Anterior cingulate cortex (tissue), 58 donors: ENCODE measurements around the gene KRT82.

Experiments used
- DNase-seq, 58 donors: peaks; one replicate each; lab custom pipeline; 2025; lab: John Stamatoyannopoulos, UW

Gene KRT82

GRCh38 chr12:52389313-52390207 is 16.6 kb downstream of the KRT82 start:
- DNase-seq: peak in 37 of 58 donors; percentile 6 to 79 (median 42)

GRCh38 chr12:52387859-52388258 is 18.3 kb downstream of the KRT82 start:
- DNase-seq: peak in 23 of 58 donors; percentile 5 to 67 (median 31)

GRCh38 chr12:52385226-52385702 is 20.9 kb downstream of the KRT82 start, which contains the start of gene KRT84:
KRT84 (minus strand) TSS chr12:52385652; CDS start chr12:52385585, 67 bp downstream.
- DNase-seq: no peak

GRCh38 chr12:52383331-52383730 is 22.8 kb downstream of the KRT82 start:
- DNase-seq: no peak

- DNase-seq: no peak
These were observed 23.3 kb downstream of the KRT82 start for GRCh38 chr12:52382854-52383253.

GRCh38 chr12:52381206-52381605 is 24.9 kb downstream of the KRT82 start:
- no peak for DNase-seq

GRCh38 chr12:52380271-52380694 is 25.9 kb downstream of the KRT82 start:
- DNase-seq: peak in 34 of 58 donors; percentile 4 to 58 (median 26)

- DNase-seq: no peak
These were observed 26.6 kb downstream of the KRT82 start for GRCh38 chr12:52379536-52379935.

- no peak for DNase-seq
These were observed 28.0 kb downstream of the KRT82 start for GRCh38 chr12:52378091-52378490.

- no peak for DNase-seq
These were observed 28.9 kb downstream of the KRT82 start for GRCh38 chr12:52377266-52377665.

- DNase-seq: peak in 55 of 58 donors; percentile 25 to 88 (median 69)
These were observed 33.6 kb downstream of the KRT82 start for GRCh38 chr12:52372216-52373154.

- peak in 1 of 58 donors; percentile 38 for DNase-seq
These were observed 34.4 kb downstream of the KRT82 start for GRCh38 chr12:52371716-52372115.

GRCh38 chr12:52370926-52371608 is 35.1 kb downstream of the KRT82 start:
- DNase-seq: peak in 54 of 58 donors; percentile 5 to 84 (median 60)

GRCh38 chr12:52369809-52370208 is 36.3 kb downstream of the KRT82 start:
- no peak for DNase-seq

- no peak for DNase-seq
These were observed 36.9 kb downstream of the KRT82 start for GRCh38 chr12:52369211-52369610.

GRCh38 chr12:52368508-52368907 is 37.6 kb downstream of the KRT82 start:
- DNase-seq: no peak

- no peak for DNase-seq
These were observed 38.3 kb downstream of the KRT82 start for GRCh38 chr12:52367876-52368275.

- no peak for DNase-seq
These were observed 39.2 kb downstream of the KRT82 start, which contains the start of gene KRT85 for GRCh38 chr12:52366738-52367485. KRT85 (minus strand) TSS chr12:52367481; CDS start chr12:52367405, 76 bp downstream.

GRCh38 chr12:52364901-52365489 is 41.1 kb downstream of the KRT82 start:
- DNase-seq: no peak
